Hepatic stellate cell (primary cell): Measurements from ENCODE around the gene SLX9.
"Not testable (repeated sequence)": the region's sequence is repeated elsewhere in the genome, so short reads cannot be mapped to it uniquely, and the experiment has no call there.

Source experiments
- DNase-seq: peaks from one replicate; pipeline ENCODE4 v3.0.0; 2011; ENCODE audit warnings: low spot score

The SLX9 gene

GRCh38 chr21:44902268-44903049 lies 37.4 kb upstream of the SLX9 start:
- DNase-seq, result no peak

GRCh38 chr21:44903050-44903685 lies 36.7 kb upstream of the SLX9 start:
- DNase-seq, result no peak

- no peak for DNase-seq
Measured at GRCh38 chr21:44903689-44904088, 36.1 kb upstream of the SLX9 start.

DNA sequence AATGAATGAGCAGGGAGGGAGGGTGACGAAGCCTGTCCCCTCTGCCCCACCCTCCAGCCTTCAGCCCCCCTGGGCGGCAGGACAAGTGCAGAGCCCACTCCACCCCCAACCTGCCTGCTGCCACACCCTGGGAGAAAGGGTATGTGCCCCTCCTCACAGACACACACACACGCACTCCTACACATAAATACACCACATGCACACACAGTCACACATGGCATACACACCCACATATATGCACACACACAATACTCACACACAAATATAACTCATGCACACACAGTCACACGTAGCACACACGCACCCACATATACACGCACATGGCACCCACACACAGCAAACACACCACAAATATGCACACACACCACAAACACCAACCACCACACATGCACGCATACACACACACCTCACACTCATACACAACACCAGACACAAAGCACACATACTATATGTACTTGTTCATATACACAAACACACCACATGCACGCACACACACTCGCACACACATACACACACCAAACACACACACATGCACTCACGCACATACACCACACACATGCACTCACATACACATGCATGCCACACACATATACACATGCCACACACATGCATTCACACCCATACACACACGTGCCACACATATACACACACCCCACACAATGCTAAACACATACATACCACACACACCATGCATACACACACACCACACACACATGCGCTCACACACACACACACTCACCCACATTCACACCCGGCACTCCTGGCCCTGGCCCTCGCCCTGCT lies 35.5 kb upstream of the SLX9 start:
- DNase-seq, result no peak

GRCh38 chr21:44905016-44905727 lies 34.7 kb upstream of the SLX9 start:
- DNase-seq, result no peak

GRCh38 chr21:44905728-44906090 lies 34.1 kb upstream of the SLX9 start:
- no peak for DNase-seq

- DNase-seq, result no peak
Measured at GRCh38 chr21:44907225-44907965, 32.4 kb upstream of the SLX9 start.

DNA sequence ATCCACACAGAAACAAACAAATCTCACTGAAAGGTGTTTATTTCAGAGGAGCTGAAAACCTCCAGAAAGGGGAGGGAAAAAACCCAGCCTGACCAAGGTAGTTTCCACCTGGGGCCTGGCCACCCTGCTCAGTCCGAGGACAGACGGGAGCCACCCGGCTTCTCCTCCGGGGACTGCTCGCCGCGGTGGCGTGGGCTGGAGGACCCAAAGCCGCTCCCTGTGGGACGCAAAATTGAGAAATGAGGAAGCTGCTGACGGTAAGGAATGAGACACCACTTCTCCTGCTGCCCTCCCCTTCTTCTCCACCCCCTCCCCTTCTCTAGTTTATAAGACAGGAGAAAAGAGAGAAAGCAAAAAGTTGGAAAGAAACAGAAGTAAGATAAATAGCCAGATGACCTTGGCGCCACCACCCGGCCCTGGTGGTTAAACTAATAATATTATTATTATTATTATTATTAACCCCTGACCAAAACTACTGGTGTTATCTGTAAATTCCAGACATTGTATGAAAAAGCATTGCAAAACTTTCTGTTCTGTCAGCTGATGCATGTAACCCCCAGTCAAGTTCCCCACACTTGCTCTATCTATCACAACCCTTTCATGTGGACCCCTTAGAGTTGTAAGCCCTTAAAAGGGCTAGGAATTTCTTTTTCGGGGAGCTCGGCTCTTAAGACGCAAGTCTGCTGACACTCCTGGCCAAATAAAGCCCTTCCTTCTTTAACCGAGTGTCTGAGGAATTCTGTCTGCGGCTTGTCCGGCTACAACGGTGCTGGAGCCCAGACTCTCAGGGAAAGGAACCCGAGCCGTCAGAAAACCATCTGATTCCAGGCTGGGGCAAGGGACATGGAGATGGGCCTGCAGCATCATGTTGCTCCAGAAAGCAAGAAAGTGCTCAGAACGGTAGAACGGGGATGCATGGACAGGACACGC lies 31.6 kb upstream of the SLX9 start:
- no peak for DNase-seq

DNA sequence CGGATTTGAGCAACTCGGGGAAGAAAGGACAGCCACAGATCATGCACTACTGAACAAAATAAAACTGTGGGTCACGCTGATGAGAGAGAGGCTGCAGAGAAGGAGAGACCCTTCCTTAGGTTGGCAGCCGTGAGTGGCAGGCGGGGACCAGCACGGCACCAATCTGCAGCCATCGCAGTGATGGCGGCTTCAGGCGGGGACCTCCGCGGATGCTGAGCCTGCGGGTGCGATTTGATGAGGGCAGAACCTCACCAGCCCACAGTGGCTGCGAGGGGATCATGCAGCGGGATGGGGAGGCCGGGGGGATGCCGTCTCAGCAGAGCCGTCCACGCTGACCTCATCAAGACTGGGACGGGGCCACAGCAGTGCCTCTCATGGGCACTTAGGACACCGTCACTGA lies 30.9 kb upstream of the SLX9 start:
- no peak for DNase-seq

DNA sequence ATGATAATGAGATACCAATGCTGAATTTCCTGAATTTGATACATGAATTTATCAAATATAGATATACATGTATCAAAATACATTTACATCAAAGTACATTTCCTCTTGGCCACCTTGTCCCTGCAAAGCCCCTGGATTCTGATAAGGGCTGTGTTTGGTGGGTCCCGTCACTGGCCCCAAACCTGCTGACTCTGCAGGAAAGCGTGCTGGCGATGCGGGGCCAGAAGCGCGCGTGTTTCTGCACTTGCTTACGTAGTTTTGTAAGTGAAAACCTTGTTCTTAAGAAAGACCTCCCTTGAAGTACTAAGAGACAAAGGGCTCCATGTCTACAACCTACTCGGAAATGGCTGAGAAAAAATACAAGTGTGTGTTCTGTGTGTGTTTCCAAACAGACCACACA lies 30.1 kb upstream of the SLX9 start:
- no peak for DNase-seq

- DNase-seq, result no peak
Measured at GRCh38 chr21:44910229-44911067, 29.4 kb upstream of the SLX9 start.

GRCh38 chr21:44911068-44911383 lies 28.8 kb upstream of the SLX9 start:
- no peak for DNase-seq

- no peak for DNase-seq
Measured at GRCh38 chr21:44911384-44912157, 28.3 kb upstream of the SLX9 start.

DNA sequence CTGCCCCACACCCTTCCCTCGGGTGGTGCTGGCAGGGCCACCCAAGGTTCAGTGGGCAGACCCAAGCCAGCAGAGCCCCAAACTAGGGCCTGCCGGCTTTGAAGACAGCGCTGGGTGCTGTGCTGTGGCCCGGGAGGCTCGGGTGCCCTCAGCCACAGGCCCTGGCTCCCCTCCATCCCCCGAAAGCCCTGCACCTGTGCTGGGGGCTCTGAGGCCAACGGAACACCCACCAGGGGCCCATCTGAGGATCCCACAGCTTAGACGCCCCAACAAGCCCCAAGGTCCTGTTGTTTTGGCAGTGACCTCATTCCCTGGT lies 27.7 kb upstream of the SLX9 start:
- DNase-seq, result no peak

GRCh38 chr21:44912506-44913412 lies 27.1 kb upstream of the SLX9 start:
- DNase-seq, result not testable (repeated sequence)

DNA sequence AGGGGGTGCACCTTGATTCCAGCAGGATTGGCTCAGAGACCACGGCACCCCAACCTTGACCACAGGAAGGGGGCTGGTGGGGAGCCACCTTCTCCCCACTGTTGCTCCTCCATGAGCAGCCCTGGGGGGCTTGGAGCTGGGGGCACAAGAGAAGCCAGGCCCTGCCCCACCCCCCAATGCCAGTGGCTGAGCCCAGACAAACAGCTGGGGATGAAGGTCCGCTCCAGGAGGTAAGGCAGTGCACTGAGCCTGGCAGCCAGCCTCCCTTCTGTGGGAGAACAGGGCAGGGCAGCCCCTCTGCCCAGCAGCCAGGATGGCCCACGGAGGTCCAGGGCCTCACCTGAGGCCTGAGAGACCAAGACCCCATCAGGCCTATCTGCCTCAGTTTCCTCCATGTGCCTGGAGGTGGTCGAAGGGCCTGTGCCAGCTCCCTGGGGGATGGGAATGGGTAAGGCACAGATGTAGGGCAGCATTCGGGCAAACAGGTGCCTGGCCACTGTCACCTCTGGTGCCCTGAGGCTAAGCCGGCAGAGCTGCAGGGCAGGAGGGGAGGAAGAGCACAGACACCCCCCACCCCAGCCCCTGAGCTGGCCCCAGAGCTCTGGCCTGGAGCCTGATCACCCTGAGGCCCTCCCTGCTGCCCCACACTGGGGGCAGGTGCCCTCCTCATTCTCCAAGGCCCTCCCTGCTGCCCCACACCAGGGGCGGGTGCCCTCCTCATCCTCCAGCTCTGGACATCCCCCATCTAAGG lies 26.2 kb upstream of the SLX9 start:
- no peak for DNase-seq

DNA sequence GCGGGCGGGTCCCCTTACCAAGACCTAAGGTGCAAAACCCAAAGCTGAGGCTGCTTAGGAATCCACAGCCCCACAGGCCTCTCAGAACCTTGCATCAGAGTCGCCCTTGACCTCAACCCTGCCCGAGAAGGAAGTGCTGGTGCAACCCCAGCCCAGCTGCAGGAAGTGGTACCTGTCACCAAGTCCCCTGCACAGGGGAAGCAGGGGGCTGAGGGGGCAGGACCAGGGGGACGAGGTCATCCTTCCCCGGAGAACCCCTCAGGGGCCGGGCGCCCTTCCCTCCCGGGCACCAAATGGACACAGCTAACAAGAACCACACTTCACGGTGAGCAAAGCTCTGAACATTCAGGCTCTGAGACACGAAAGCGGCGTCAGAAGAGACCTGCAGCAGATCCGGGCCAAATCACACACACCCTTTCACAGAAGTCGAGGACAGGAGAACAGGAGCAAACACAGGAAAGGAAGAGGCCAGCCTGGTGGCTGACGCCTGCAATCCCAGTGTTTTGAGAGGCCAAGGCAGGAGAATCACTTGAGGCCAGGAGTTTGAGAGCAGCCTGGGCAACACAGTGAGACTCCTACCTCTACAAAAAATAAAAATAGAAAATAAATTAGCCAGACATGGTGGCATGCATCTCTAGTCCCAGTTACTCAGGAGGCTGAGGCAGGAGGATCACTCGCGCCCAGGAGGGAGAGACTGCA lies 25.5 kb upstream of the SLX9 start:
- no peak for DNase-seq
